BJ (cell line): ENCODE data around the gene ABCC8. TPM values are rescaled to one million over a fixed set of nuclear protein-coding genes. Genes with fewer than 3 reads are reported as not detected.

Experiments
- CTCF ChIA-PET: fragments of 350-600 bp; formaldehyde crosslinking; extraction: SDS; loops from one replicate; lab custom pipeline; 2021; ENCODE audit warnings: antibody characterized with exemption, inconsistent platforms; lab: Yijun Ruan, JAX
- POLR2A ChIA-PET: fragments of 300-600 bp; sonication (Branson Sonifier 250); formaldehyde crosslinking; extraction: SDS; loops from one replicate; lab custom pipeline; 2021; ENCODE audit warnings: antibody characterized with exemption; lab: Charles Lee
- DNase-seq: peaks from one replicate; pipeline ENCODE4 v3.0.0-alpha.2; 2011; ENCODE audit warnings: low read depth
- H3K27me3 ChIP-seq: 2 replicates; pipeline ENCODE4 v1.6.0; 2011; ENCODE audit warnings: low read length; ENCODE audit not compliant: control insufficient read depth, insufficient read depth
- H3K36me3 ChIP-seq: 2 replicates; pipeline ENCODE4 v1.5.1; 2011; ENCODE audit warnings: low read length; ENCODE audit not compliant: control insufficient read depth, insufficient read depth
- H3K4me3 ChIP-seq: 2 replicates; pipeline ENCODE4 v1.5.1; 2011; ENCODE audit warnings: low read depth, mild to moderate bottlenecking, control low read depth, low read length
- polyA plus RNA-seq: library from polyadenylated mRNA; depleted of rRNA; stranded (reverse); fragments of >200 nt; gene quantifications from 2 replicates; pipeline ENCODE4 v1.2.3, GENCODE V29; 2011
- TF ChIP-seq, protein P1 (sequence below): IDR thresholded peaks from 2 replicates; pipeline ENCODE4 v1.5.1; 2011; ENCODE audit warnings: low read depth, mild to moderate bottlenecking, control low read depth, inconsistent platforms, low read length, moderate library complexity; ENCODE audit not compliant: insufficient read depth

ABCC8 gene
- polyA plus RNA-seq, 1 experiment = not detected

- no peaks in the 10 kb centered on the region for H3K36me3 ChIP-seq
- H3K27me3 ChIP-seq = no peaks in the 10 kb centered on the region
- ChIA-PET POLR2A (no interaction called here), CTCF (interaction anchor here (0.6 to 7.9 kb wide), 34 partner anchors 9 to 563 kb away, joined by 3 to 101 read pairs (median 6); no protein-coding TSS in a partner anchor)
- no peak overlapping the region for H3K4me3 ChIP-seq
- TF ChIP-seq, protein P1, sequence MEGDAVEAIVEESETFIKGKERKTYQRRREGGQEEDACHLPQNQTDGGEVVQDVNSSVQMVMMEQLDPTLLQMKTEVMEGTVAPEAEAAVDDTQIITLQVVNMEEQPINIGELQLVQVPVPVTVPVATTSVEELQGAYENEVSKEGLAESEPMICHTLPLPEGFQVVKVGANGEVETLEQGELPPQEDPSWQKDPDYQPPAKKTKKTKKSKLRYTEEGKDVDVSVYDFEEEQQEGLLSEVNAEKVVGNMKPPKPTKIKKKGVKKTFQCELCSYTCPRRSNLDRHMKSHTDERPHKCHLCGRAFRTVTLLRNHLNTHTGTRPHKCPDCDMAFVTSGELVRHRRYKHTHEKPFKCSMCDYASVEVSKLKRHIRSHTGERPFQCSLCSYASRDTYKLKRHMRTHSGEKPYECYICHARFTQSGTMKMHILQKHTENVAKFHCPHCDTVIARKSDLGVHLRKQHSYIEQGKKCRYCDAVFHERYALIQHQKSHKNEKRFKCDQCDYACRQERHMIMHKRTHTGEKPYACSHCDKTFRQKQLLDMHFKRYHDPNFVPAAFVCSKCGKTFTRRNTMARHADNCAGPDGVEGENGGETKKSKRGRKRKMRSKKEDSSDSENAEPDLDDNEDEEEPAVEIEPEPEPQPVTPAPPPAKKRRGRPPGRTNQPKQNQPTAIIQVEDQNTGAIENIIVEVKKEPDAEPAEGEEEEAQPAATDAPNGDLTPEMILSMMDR = no peak
- DNase-seq = no peak
Measured at GRCh38 chr11:17383461-17383860, 93.2 kb downstream of the ABCC8 start.

DNA sequence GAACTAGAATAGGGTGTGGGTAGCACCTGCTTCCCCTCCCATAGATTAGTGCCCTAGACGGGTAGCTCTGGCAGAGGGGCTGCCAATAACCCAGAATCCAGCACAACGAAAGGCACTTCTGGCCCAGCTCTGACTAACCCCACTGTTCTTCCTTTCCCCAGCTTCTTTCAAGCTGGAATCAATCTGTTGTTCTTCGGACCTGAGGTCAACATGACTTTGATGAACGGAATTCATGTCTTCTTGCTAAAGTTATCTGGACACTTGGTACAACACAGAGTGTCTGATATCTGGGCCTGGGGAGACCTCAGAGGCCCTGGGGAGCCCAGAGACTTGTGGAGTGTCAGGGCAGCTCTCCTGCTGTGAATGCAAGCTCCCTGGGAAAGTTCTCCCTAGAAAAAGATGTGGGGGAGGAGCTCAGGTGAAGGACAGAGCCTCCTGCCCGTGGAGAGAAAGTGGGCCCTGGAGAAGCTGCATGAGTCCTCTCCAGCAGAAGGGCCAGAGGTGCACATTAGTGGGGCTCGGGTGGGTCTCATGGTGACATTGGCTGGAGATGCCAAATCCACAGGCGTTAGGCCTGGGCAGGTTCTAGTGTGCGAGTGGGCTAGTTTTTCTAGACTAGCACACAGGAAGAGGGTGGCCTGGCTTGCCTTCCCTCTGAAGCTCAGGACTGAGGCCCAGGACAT is 94.5 kb downstream of the ABCC8 start:
- Histone ChIP-seq H3K27me3 (no peaks in the 10 kb centered on the region), H3K4me3 (no peak overlapping the region), H3K36me3 (no peaks in the 10 kb centered on the region)
- TF ChIP-seq, protein P1 = no peak
- no peak for DNase-seq
- CTCF ChIA-PET = interaction anchor here (0.5 to 7.9 kb wide), 13 partner anchors 7 to 167 kb away, joined by 3 to 101 read pairs (median 11); no protein-coding TSS in a partner anchor
- POLR2A ChIA-PET = no interaction called here

GRCh38 chr11:17381156-17381555 is 95.5 kb downstream of the ABCC8 start:
- no peak for DNase-seq
- H3K36me3 ChIP-seq = no peaks in the 10 kb centered on the region
- H3K4me3 ChIP-seq = no peak overlapping the region
- no peaks in the 10 kb centered on the region for H3K27me3 ChIP-seq
- ChIA-PET POLR2A (no interaction called here), CTCF (interaction anchor here (1.2 to 7.9 kb wide), 6 partner anchors 15 to 151 kb away, joined by 3 to 101 read pairs (median 4); no protein-coding TSS in a partner anchor)
- TF ChIP-seq, protein P1 = no peak

DNA sequence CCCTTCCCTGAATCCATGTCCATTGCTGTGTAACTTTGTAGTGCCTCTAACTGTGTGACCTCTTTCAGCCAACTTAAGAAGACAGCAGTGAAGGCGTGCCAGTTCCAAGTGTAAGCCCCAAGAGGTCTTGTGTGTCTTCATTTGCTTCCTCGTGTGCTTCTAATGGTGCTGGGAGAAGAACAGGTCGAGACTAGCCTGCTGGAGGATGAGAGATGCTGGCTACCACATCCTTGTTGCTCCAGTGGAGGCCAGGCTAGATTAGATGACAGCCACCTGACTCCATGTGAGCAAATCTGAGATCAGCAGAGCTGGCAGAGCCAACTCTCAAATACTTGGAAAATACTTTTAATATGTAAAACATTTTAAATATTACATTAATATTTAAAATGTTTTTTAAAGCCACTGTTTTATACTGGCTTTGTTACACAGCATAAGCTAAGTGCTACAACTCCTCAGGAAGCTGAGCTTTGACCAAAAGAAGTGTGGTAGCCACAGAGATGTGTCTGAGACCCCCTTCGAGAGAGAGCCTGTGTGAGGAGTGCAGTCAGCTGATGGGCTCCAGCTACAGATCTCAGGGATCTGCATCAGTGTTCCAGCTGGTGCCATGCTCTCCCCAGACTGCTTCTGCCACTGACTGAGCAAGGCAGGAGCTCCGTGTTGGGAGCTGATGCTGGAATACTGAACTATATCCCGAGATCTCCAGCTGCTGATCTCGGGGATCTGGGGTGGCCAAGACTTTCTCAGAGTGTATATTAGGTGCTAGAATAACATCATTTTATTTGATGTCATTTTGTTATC is 97.1 kb downstream of the ABCC8 start:
- no peak for DNase-seq
- TF ChIP-seq, protein P1 = no peak
- POLR2A ChIA-PET = no interaction called here
- no peaks in the 10 kb centered on the region for H3K27me3 ChIP-seq
- H3K36me3 ChIP-seq = no peaks in the 10 kb centered on the region
- CTCF ChIA-PET = interaction anchor here (0.6 to 7.9 kb wide), 8 partner anchors 9 to 449 kb away, joined by 3 to 66 read pairs (median 4); no protein-coding TSS in a partner anchor
- H3K4me3 ChIP-seq = no peak overlapping the region

GRCh38 chr11:17378655-17379054 is 98.0 kb downstream of the ABCC8 start:
- ChIA-PET CTCF (interaction anchor here (0.6 to 7.9 kb wide), 4 partner anchors 17 to 449 kb away, joined by 3 to 66 read pairs (median 4); no protein-coding TSS in a partner anchor), POLR2A (no interaction called here)
- Histone ChIP-seq H3K36me3 (no peaks in the 10 kb centered on the region), H3K4me3 (no peak overlapping the region), H3K27me3 (no peaks in the 10 kb centered on the region)
- TF ChIP-seq, protein P1 = no peak
- no peak for DNase-seq
